Liver (tissue), 3 donors: ENCODE results near the gene CHPF2.

Source experiments
- GABPA ChIP-seq, 2 donors: IDR thresholded peaks in 1 of 2; conservative IDR thresholded peaks in 1 of 2; 2 replicates each; pipeline ENCODE4 v1.6.1; 2016; ENCODE audit warnings: antibody characterized with exemption in 2 of 2, mild to moderate bottlenecking in 1 of 2, moderate library complexity in 1 of 2
- RXRA ChIP-seq, 2 donors: IDR thresholded peaks; 2 replicates each; pipeline ENCODE4 v1.6.1; 2017 to 2018; ENCODE audit warnings: antibody characterized with exemption in 2 of 2, mild to moderate bottlenecking in 1 of 2
- SP1 ChIP-seq: IDR thresholded peaks from 2 replicates; pipeline ENCODE4 v1.6.1; 2018; ENCODE audit warnings: antibody characterized with exemption, mild to moderate bottlenecking
- TAF1 ChIP-seq: conservative IDR thresholded peaks from 2 replicates; pipeline ENCODE4 v1.6.1; 2016; ENCODE audit warnings: antibody characterized with exemption, mild to moderate bottlenecking
- TF ChIP-seq, protein P1 (sequence below): fragments of 150-350 bp; IDR thresholded peaks from 2 replicates; pipeline ENCODE4 v1.5.1; 2017; ENCODE audit warnings: improper control_type of control experiment, low read depth, low read length; ENCODE audit not compliant: missing input control
- TF ChIP-seq, protein P2 (sequence below): IDR thresholded peaks from 2 replicates; pipeline ENCODE4 v1.6.1; 2016; ENCODE audit warnings: antibody characterized with exemption
- donor health status: healthy.
- donor health status: healthy.

DNA sequence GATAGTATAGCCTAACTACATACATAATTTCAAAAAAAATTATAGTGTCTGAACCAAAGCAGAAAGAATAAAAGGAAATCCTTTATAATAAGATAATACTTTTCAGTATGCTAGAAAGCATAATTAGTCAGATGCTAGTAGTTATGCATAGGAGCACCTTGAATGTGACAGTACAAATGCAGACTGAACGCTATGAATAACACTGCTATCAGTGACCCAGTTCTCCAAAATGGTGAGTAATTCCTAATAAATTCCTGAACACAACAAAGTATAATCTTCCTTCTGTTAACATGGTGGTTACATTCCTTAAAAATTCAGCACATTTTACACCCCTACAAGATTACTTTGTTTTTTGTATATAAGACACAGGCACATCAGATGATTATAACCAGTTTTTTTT, 1.2 kb upstream of the CHPF2 start:
- TF ChIP-seq, protein P1, sequence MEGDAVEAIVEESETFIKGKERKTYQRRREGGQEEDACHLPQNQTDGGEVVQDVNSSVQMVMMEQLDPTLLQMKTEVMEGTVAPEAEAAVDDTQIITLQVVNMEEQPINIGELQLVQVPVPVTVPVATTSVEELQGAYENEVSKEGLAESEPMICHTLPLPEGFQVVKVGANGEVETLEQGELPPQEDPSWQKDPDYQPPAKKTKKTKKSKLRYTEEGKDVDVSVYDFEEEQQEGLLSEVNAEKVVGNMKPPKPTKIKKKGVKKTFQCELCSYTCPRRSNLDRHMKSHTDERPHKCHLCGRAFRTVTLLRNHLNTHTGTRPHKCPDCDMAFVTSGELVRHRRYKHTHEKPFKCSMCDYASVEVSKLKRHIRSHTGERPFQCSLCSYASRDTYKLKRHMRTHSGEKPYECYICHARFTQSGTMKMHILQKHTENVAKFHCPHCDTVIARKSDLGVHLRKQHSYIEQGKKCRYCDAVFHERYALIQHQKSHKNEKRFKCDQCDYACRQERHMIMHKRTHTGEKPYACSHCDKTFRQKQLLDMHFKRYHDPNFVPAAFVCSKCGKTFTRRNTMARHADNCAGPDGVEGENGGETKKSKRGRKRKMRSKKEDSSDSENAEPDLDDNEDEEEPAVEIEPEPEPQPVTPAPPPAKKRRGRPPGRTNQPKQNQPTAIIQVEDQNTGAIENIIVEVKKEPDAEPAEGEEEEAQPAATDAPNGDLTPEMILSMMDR = no peak
- TF ChIP-seq, protein P2, sequence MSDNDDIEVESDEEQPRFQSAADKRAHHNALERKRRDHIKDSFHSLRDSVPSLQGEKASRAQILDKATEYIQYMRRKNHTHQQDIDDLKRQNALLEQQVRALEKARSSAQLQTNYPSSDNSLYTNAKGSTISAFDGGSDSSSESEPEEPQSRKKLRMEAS = no peak
- no peak for TF ChIP-seq RXRA (IDR thresholded peaks at IDR 0.05)
- no peak for TF ChIP-seq TAF1
- TF ChIP-seq SP1 = no peak
- TF ChIP-seq GABPA (IDR thresholded peaks at IDR 0.05 in 1 of 2, conservative IDR thresholded peaks at IDR 0.05 in 1 of 2) = no peak
